Measurements from ENCODE around the gene CCR5AS.

DNA sequence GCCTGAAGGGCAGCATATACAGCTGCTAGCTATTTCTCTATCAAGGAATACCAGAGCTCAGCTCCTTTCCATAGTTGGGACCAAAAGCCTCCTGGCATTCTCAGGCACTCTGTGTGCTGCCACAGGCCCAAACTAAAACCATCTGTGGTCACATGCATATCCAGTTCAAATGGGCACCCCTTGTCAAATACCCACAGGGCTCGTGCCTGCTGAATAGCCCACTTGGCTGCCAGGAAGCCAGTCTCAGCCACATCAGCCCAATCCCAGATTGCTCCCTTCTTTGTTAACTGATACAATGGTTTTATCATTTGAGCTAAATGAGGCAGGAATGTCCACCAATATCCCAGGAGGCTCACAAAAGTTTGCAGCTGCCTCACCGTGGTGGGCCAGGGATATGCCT is 14.1 kb upstream of the CCR5AS start:
- TF ChIP-seq, protein P1, sequence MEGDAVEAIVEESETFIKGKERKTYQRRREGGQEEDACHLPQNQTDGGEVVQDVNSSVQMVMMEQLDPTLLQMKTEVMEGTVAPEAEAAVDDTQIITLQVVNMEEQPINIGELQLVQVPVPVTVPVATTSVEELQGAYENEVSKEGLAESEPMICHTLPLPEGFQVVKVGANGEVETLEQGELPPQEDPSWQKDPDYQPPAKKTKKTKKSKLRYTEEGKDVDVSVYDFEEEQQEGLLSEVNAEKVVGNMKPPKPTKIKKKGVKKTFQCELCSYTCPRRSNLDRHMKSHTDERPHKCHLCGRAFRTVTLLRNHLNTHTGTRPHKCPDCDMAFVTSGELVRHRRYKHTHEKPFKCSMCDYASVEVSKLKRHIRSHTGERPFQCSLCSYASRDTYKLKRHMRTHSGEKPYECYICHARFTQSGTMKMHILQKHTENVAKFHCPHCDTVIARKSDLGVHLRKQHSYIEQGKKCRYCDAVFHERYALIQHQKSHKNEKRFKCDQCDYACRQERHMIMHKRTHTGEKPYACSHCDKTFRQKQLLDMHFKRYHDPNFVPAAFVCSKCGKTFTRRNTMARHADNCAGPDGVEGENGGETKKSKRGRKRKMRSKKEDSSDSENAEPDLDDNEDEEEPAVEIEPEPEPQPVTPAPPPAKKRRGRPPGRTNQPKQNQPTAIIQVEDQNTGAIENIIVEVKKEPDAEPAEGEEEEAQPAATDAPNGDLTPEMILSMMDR (IDR thresholded peaks at IDR 0.05) = no peak
- TF ChIP-seq POLR2A (IDR thresholded peaks at IDR 0.05) = no peak
- TF ChIP-seq EP300 (IDR thresholded peaks at IDR 0.05) = no peak
- TF ChIP-seq POLR2AphosphoS5 (IDR thresholded peaks at IDR 0.05) = no peak

Data from suprapubic skin (tissue), 4 donors.